SU-DHL-6 (cell line): ENCODE results near the gene CRIP2.

Experiments
- H2AFZ ChIP-seq: fragments of 200-600 bp; sonication (generic); 2 replicates; pipeline ENCODE4 v1.6.1; 2014; ENCODE audit warnings: low read depth, mild to moderate bottlenecking, moderate library complexity, mixed read lengths, antibody characterized with exemption, low read length; ENCODE audit not compliant: severe bottlenecking
- H3F3A ChIP-seq: fragments of 200-600 bp; shearing (Covaris generic); 2 replicates; pipeline ENCODE4 v1.6.0; 2016; ENCODE audit warnings: antibody characterized with exemption, mild to moderate bottlenecking; ENCODE audit not compliant: insufficient read depth
- H3K27ac ChIP-seq: fragments of 200-600 bp; sonication (generic); 2 replicates; pipeline ENCODE4 v1.5.1; 2016; ENCODE audit warnings: low read depth, mild to moderate bottlenecking, low read length, moderate library complexity, mixed read lengths
- H3K27me3 ChIP-seq: fragments of 200-600 bp; sonication (generic), shearing (Covaris generic); 2 replicates; pipeline ENCODE4 v1.6.0; 2014; ENCODE audit warnings: mild to moderate bottlenecking, low read length
- H3K36me3 ChIP-seq: fragments of 200-600 bp; sonication (generic); 2 replicates; pipeline ENCODE4 v1.6.1; 2014; ENCODE audit warnings: mild to moderate bottlenecking, low read length, mixed read lengths
- H3K4me2 ChIP-seq: fragments of 300-600, 200-600 bp; shearing (Covaris generic), sonication (generic); 2 replicates; pipeline ENCODE4 v1.6.0; 2014; ENCODE audit warnings: low read length, low read depth, mild to moderate bottlenecking; ENCODE audit not compliant: poor library complexity, severe bottlenecking
- H3K4me3 ChIP-seq: fragments of 200-600 bp; sonication (generic); 2 replicates; pipeline ENCODE4 v1.5.1; 2014; ENCODE audit warnings: antibody characterized with exemption, low read length, mild to moderate bottlenecking, mixed read lengths; ENCODE audit not compliant: insufficient read depth, poor library complexity, severe bottlenecking
- H3K79me2 ChIP-seq: fragments of 200-600 bp; sonication (generic); 2 replicates; pipeline ENCODE4 v1.6.1; 2014; ENCODE audit warnings: mild to moderate bottlenecking, low read length, moderate library complexity; ENCODE audit not compliant: insufficient read depth
- H3K9ac ChIP-seq: fragments of 200-600 bp; sonication (generic); 2 replicates; pipeline ENCODE4 v1.7.0; 2014; ENCODE audit warnings: mild to moderate bottlenecking, low read length
- H3K9me2 ChIP-seq: fragments of 200-600 bp; sonication (generic); replicated peaks from 2 replicates; pipeline ENCODE4 v1.6.1; 2014; ENCODE audit warnings: low read length; ENCODE audit not compliant: insufficient read depth
- H3K9me3 ChIP-seq: fragments of 200-600 bp; sonication (generic); 2 replicates; pipeline ENCODE4 v1.6.1; 2014; ENCODE audit warnings: low read length, mixed read lengths; ENCODE audit not compliant: insufficient read depth
- H4K20me1 ChIP-seq: fragments of 200-600 bp; sonication (generic); 2 replicates; pipeline ENCODE4 v1.6.1; 2014; ENCODE audit warnings: low read depth, mild to moderate bottlenecking, antibody characterized with exemption, low read length, moderate library complexity, mixed read lengths
- EZH2phosphoT487 ChIP-seq: fragments of 200-600 bp; sonication (generic), shearing (Covaris generic); conservative IDR thresholded peaks from 2 replicates; pipeline ENCODE4 v1.6.1; 2018; ENCODE audit warnings: mild to moderate bottlenecking, antibody characterized with exemption, low read length, moderate library complexity, mixed read lengths
- TF ChIP-seq, protein P1 (sequence below): fragments of 200-600 bp; sonication (generic); IDR thresholded peaks from one replicate; pipeline ENCODE4 v1.5.1; 2017; ENCODE audit warnings: antibody characterized with exemption, mild to moderate bottlenecking, low read length, moderate library complexity; ENCODE audit not compliant: insufficient read depth, poor library complexity, severe bottlenecking

CRIP2 gene

GRCh38 chr14:105493921-105494605 is 19.4 kb downstream of the CRIP2 start:
- H2AFZ ChIP-seq, result no peak overlapping the region
- H3K79me2 ChIP-seq, result no peaks in the 10 kb centered on the region
- no peak overlapping the region for H3K9ac ChIP-seq
- no peak overlapping the region for H3K27ac ChIP-seq
- no peaks in the 10 kb centered on the region for H3K36me3 ChIP-seq
- TF ChIP-seq, protein P1, sequence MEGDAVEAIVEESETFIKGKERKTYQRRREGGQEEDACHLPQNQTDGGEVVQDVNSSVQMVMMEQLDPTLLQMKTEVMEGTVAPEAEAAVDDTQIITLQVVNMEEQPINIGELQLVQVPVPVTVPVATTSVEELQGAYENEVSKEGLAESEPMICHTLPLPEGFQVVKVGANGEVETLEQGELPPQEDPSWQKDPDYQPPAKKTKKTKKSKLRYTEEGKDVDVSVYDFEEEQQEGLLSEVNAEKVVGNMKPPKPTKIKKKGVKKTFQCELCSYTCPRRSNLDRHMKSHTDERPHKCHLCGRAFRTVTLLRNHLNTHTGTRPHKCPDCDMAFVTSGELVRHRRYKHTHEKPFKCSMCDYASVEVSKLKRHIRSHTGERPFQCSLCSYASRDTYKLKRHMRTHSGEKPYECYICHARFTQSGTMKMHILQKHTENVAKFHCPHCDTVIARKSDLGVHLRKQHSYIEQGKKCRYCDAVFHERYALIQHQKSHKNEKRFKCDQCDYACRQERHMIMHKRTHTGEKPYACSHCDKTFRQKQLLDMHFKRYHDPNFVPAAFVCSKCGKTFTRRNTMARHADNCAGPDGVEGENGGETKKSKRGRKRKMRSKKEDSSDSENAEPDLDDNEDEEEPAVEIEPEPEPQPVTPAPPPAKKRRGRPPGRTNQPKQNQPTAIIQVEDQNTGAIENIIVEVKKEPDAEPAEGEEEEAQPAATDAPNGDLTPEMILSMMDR, result no peak
- TF ChIP-seq EZH2phosphoT487, result no peak
- H3K4me3 ChIP-seq, result no peak overlapping the region
- H3F3A ChIP-seq, result peaks cover 5% of the 10 kb centered on the region; the same call in 1 of the 2 replicates
- no peaks in the 10 kb centered on the region for H3K9me3 ChIP-seq
- no peaks in the 10 kb centered on the region for H3K27me3 ChIP-seq
- H3K4me2 ChIP-seq, result no peak overlapping the region
- H4K20me1 ChIP-seq, result no peaks in the 10 kb centered on the region
- H3K9me2 ChIP-seq, result no peaks in the 10 kb centered on the region

DNA sequence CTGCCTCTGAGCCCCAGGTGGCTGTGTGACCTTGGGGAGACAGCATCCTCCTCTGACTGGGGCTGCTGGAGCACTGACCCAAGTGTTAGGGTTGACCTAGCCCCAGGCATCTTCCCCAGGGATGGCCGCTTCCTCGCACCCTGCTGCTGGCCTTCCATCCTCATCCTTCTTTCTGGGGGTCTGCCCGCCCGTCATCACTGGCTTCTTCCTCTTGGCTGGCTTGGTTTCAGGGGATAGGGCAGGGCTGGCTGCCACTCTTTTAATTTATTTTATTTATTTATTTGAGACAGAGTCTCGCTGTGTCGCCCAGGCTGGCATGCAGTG is 19.9 kb downstream of the CRIP2 start:
- Histone ChIP-seq H3K4me3 (no peak overlapping the region), H4K20me1 (no peaks in the 10 kb centered on the region), H3K4me2 (no peak overlapping the region)

DNA sequence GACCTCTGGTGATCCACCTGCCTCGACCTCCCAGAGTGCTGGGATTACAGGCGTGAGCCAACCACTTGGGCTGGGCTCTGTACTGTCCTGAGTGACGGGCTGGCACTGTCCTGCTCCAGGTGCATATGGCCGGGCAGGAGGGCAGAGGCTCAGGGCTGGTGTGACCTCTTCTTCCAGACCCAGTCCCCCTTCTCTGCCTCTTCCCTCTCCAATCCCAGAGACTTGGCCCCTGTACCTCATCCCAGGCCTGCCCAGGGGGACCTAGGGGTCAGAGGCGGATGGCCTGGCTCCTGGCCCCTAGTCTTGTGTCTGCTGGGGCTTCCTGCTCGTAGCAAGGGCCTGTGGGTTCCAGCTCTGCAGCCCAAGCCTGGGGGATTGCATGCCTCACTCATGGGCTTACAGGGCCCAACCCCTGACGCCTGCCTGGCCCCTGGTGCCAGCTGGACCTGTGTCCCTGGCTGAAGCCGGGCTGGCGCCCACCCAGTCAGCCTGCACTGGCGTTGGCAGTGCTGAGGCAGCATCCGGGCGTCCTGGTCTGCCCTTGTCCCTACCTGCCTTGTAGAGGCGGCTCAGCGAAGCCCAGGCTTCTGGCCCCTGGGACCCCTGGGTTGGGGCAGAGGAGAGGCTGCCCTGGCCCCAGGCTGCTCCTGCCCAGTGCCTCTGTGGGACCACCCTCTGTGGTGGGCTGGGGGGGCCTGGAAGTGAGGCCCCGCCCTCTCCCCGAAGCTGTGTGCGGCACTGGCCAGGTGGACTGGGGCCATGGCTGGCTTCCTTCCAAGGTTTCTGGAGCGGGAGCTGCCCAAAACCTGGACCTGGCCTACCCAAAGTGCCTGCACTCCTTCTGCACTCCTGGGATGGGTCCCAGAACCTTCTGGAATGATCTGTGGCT is 20.7 kb downstream of the CRIP2 start:
- no peaks in the 10 kb centered on the region for H3K9me3 ChIP-seq
- H3K79me2 ChIP-seq, result no peaks in the 10 kb centered on the region
- H3K27ac ChIP-seq, result no peak overlapping the region
- no peak overlapping the region for H3K4me3 ChIP-seq
- H3K36me3 ChIP-seq, result no peaks in the 10 kb centered on the region
- H3K4me2 ChIP-seq, result no peak overlapping the region
- peaks cover 5% of the 10 kb centered on the region; the same call in 1 of the 2 replicates for H3F3A ChIP-seq
- TF ChIP-seq, protein P1, result no peak
- TF ChIP-seq EZH2phosphoT487, result no peak
- no peak overlapping the region for H3K9ac ChIP-seq
- H2AFZ ChIP-seq, result no peak overlapping the region
- H3K27me3 ChIP-seq, result no peaks in the 10 kb centered on the region
- H3K9me2 ChIP-seq, result no peaks in the 10 kb centered on the region
- H4K20me1 ChIP-seq, result no peaks in the 10 kb centered on the region

More for the DNA sequence above, 19.9 kb downstream of the CRIP2 start:
- no peaks in the 10 kb centered on the region for H3K79me2 ChIP-seq
- no peaks in the 10 kb centered on the region for H3K9me2 ChIP-seq
- no peak overlapping the region for H2AFZ ChIP-seq
- H3K27me3 ChIP-seq, result no peaks in the 10 kb centered on the region
- H3K27ac ChIP-seq, result no peak overlapping the region
- TF ChIP-seq EZH2phosphoT487, result no peak
- TF ChIP-seq, protein P1, result no peak
- no peaks in the 10 kb centered on the region for H3K36me3 ChIP-seq
- H3K9ac ChIP-seq, result no peak overlapping the region
- H3K9me3 ChIP-seq, result no peaks in the 10 kb centered on the region
- peaks cover 5% of the 10 kb centered on the region; the same call in 1 of the 2 replicates for H3F3A ChIP-seq
